Measurements from ENCODE around the gene STX10.

The STX10 gene

GRCh38 chr19:13098277-13099072, 51.7 kb downstream of the STX10 start:
- DNase-seq: peak; percentile 49

GRCh38 chr19:13097463-13098258, 52.5 kb downstream of the STX10 start:
- no peak for DNase-seq

GRCh38 chr19:13097033-13097462, 53.1 kb downstream of the STX10 start:
- no peak for DNase-seq

- DNase-seq: no peak
Observed at GRCh38 chr19:13095934-13096927, 53.9 kb downstream of the STX10 start.

- DNase-seq: no peak
Observed at GRCh38 chr19:13095393-13095784, 54.8 kb downstream of the STX10 start.

GRCh38 chr19:13094771-13095392, 55.3 kb downstream of the STX10 start:
- DNase-seq: no peak

GRCh38 chr19:13094106-13094504, 56.1 kb downstream of the STX10 start:
- no peak for DNase-seq

Data from CD4-positive, alpha-beta T cell treated with Interleukin-12 subunit alpha and Interleukin-12 subunit beta, for 1 hour (primary cell).